Panc1 (cell line): Measurements from ENCODE around the gene TNFAIP8L1.

Experiments used
- POLR2AphosphoS5 ChIP-seq: IDR thresholded peaks from 2 replicates; pipeline ENCODE4 v1.6.1; 2012; ENCODE audit warnings: mild to moderate bottlenecking, low read depth, low read length, moderate library complexity
- SIN3A ChIP-seq: IDR thresholded peaks from 2 replicates; pipeline ENCODE4 v1.6.1; 2012; ENCODE audit warnings: low read depth, mild to moderate bottlenecking, low read length, moderate library complexity, borderline replicate concordance; ENCODE audit not compliant: insufficient read depth
- TCF7L2 ChIP-seq: IDR thresholded peaks from 2 replicates; pipeline ENCODE4 v1.6.1; 2011; ENCODE audit warnings: mild to moderate bottlenecking, low read depth, low read length, inconsistent platforms
- TF ChIP-seq, protein P1 (sequence below): fragments of 450-650 bp; IDR thresholded peaks from 2 replicates; pipeline ENCODE4 v1.5.1; 2017; ENCODE audit warnings: mild to moderate bottlenecking
- TF ChIP-seq, protein P2 (sequence below), 2 experiments: IDR thresholded peaks; 2 replicates each; pipeline ENCODE4 v1.6.1; 2011 to 2012; ENCODE audit warnings: low read depth in 2 of 2, control low read depth in 1 of 2, low read length in 1 of 2, mild to moderate bottlenecking in 1 of 2, moderate library complexity in 1 of 2; ENCODE audit not compliant: insufficient read depth in 1 of 2

DNA sequence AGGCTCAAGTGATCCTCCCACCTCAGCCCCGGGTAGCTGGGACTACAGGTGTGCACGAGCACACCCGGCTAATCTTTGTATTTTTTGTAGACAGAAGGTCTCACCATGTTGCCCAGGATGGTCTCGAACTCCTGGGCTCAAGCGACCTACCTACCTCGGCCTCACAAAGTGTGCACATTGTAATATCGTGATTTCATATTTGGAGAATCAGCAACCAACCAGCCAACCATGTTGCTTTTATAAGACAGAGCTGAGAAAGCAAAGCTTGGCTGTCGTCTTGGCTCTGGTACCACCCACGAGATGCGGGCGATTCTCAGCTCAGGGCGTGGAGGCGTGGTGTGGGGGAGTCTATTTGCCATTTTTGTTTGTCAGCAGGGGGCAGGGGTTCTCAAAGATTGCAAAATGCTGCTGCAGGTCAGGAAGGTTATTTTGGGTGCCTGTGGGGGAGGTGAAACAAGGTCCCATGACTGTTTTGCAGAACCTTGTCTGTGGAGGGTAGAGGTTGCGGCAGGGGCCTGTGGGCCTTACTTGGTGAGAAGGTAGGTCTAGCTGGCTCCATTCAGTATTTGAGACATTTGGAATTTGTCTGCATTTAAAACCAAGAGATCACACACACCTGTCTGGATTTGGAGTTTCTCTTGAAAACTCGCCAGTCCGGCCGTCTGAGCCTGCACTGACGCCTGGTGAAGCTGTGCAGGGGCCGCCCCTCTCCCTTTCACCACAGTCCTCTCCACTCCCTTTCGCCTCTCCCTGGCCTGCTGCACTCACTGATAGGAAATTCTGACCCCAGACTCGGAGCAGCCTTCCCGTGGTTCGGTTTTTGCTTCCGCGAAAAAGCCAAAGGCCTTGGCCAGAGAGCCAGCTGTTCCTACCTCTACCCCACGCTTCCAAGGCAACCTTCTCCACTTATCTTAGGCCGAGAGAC, 15.4 kb downstream of the TNFAIP8L1 start:
- TF ChIP-seq, protein P1, sequence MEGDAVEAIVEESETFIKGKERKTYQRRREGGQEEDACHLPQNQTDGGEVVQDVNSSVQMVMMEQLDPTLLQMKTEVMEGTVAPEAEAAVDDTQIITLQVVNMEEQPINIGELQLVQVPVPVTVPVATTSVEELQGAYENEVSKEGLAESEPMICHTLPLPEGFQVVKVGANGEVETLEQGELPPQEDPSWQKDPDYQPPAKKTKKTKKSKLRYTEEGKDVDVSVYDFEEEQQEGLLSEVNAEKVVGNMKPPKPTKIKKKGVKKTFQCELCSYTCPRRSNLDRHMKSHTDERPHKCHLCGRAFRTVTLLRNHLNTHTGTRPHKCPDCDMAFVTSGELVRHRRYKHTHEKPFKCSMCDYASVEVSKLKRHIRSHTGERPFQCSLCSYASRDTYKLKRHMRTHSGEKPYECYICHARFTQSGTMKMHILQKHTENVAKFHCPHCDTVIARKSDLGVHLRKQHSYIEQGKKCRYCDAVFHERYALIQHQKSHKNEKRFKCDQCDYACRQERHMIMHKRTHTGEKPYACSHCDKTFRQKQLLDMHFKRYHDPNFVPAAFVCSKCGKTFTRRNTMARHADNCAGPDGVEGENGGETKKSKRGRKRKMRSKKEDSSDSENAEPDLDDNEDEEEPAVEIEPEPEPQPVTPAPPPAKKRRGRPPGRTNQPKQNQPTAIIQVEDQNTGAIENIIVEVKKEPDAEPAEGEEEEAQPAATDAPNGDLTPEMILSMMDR, result no peak
- no peak for TF ChIP-seq POLR2AphosphoS5
- TF ChIP-seq, protein P2, sequence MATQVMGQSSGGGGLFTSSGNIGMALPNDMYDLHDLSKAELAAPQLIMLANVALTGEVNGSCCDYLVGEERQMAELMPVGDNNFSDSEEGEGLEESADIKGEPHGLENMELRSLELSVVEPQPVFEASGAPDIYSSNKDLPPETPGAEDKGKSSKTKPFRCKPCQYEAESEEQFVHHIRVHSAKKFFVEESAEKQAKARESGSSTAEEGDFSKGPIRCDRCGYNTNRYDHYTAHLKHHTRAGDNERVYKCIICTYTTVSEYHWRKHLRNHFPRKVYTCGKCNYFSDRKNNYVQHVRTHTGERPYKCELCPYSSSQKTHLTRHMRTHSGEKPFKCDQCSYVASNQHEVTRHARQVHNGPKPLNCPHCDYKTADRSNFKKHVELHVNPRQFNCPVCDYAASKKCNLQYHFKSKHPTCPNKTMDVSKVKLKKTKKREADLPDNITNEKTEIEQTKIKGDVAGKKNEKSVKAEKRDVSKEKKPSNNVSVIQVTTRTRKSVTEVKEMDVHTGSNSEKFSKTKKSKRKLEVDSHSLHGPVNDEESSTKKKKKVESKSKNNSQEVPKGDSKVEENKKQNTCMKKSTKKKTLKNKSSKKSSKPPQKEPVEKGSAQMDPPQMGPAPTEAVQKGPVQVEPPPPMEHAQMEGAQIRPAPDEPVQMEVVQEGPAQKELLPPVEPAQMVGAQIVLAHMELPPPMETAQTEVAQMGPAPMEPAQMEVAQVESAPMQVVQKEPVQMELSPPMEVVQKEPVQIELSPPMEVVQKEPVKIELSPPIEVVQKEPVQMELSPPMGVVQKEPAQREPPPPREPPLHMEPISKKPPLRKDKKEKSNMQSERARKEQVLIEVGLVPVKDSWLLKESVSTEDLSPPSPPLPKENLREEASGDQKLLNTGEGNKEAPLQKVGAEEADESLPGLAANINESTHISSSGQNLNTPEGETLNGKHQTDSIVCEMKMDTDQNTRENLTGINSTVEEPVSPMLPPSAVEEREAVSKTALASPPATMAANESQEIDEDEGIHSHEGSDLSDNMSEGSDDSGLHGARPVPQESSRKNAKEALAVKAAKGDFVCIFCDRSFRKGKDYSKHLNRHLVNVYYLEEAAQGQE (IDR thresholded peaks at IDR 0.05; ENCODE audit: insufficient read depth in 1 of 2, low read depth in 2 of 2, low read length in 1 of 2), result no peak
- no peak for TF ChIP-seq TCF7L2
- no peak for TF ChIP-seq SIN3A
